GM18505 (cell line): Measurements from ENCODE around the gene GMPR2.
"Not testable (repeated sequence)": the region's sequence is repeated elsewhere in the genome, so short reads cannot be mapped to it uniquely, and the experiment has no call there.

ENCODE experiments used
- ATAC-seq: cut with Tn5 transposase; IDR thresholded peaks from one replicate; pipeline ENCODE4 v1.9.1; 2021; ENCODE audit not compliant: unreplicated experiment
- POLR2A ChIP-seq: IDR thresholded peaks from 4 replicates; pipeline ENCODE4 v1.6.1; 2011; ENCODE audit warnings: borderline replicate concordance; ENCODE audit not compliant: insufficient read depth, insufficient read length; ENCODE audit errors: extremely low read depth

GMPR2 gene

GRCh38 chr14:24207104-24207551 lies 25.6 kb upstream of the GMPR2 start:
- no peak for TF ChIP-seq POLR2A
- ATAC-seq = no peak

- TF ChIP-seq POLR2A = no peak
- ATAC-seq = no peak
These were observed 25.1 kb upstream of the GMPR2 start for GRCh38 chr14:24207625-24208024.

- peak; percentile 24 for TF ChIP-seq POLR2A
- ATAC-seq = no peak
These were observed 21.4 kb upstream of the GMPR2 start for GRCh38 chr14:24211311-24211710.

- peak; percentile 74 for ATAC-seq
- TF ChIP-seq POLR2A = peak; percentile 98
These were observed 19.5 kb upstream of the GMPR2 start, which contains the start of gene CHMP4A for GRCh38 chr14:24212924-24213865. Gene CHMP4A (minus strand): TSS chr14:24213488. CDS start chr14:24213439, 49 bp downstream.

GRCh38 chr14:24213866-24214662 lies 18.7 kb upstream of the GMPR2 start:
- no peak for TF ChIP-seq POLR2A
- no peak for ATAC-seq

- peak; percentile 89 for TF ChIP-seq POLR2A
- peak; percentile 60 for ATAC-seq
These were observed 17.0 kb upstream of the GMPR2 start, which contains the start of gene MDP1 for GRCh38 chr14:24215495-24216344. Gene MDP1 (minus strand): TSS chr14:24216066. CDS start chr14:24215955, 111 bp downstream.

- ATAC-seq = no peak
- no peak for TF ChIP-seq POLR2A
These were observed 16.4 kb upstream of the GMPR2 start for GRCh38 chr14:24216345-24216699.

GRCh38 chr14:24216876-24217275 lies 15.9 kb upstream of the GMPR2 start:
- ATAC-seq = not testable (repeated sequence)

GRCh38 chr14:24219080-24219479 lies 13.6 kb upstream of the GMPR2 start:
- no peak for ATAC-seq
- no peak for TF ChIP-seq POLR2A

- ATAC-seq = no peak
- TF ChIP-seq POLR2A = no peak
These were observed 13.2 kb upstream of the GMPR2 start for GRCh38 chr14:24219521-24219920.

- not testable (repeated sequence) for ATAC-seq
These were observed 9.7 kb upstream of the GMPR2 start for GRCh38 chr14:24222987-24223386.

- TF ChIP-seq POLR2A = no peak
- ATAC-seq = no peak
These were observed 8.1 kb upstream of the GMPR2 start for GRCh38 chr14:24224618-24225071.

- TF ChIP-seq POLR2A = no peak
- no peak for ATAC-seq
These were observed 6.3 kb upstream of the GMPR2 start for GRCh38 chr14:24226473-24226872.
